Ishikawa (cell line): ENCODE measurements around the gene ANO6.

Experiments used
- CEBPB ChIP-seq: IDR thresholded peaks from 2 replicates; pipeline ENCODE4 v1.6.1; 2012
- CREB1 ChIP-seq: IDR thresholded peaks from 2 replicates; pipeline ENCODE4 v1.6.1; 2012; ENCODE audit warnings: low read depth
- EGR1 ChIP-seq: IDR thresholded peaks from 2 replicates; pipeline ENCODE4 v1.6.1; 2012
- EP300 ChIP-seq: IDR thresholded peaks from 2 replicates; pipeline ENCODE4 v1.6.1; 2012; ENCODE audit warnings: borderline replicate concordance
- FOXM1 ChIP-seq: IDR thresholded peaks from 2 replicates; pipeline ENCODE4 v1.6.1; 2012; ENCODE audit warnings: low read depth, borderline replicate concordance
- MAX ChIP-seq: IDR thresholded peaks from 2 replicates; pipeline ENCODE4 v1.6.1; 2012
- NFIC ChIP-seq: IDR thresholded peaks from 2 replicates; pipeline ENCODE4 v1.6.1; 2012
- RAD21 ChIP-seq: IDR thresholded peaks from 2 replicates; pipeline ENCODE4 v1.6.1; 2012; ENCODE audit warnings: low read depth
- REST ChIP-seq: IDR thresholded peaks from 2 replicates; pipeline ENCODE4 v1.6.1; 2012; ENCODE audit warnings: low read depth, mild to moderate bottlenecking
- TAF1 ChIP-seq: IDR thresholded peaks from 2 replicates; pipeline ENCODE4 v1.6.1; 2012; ENCODE audit warnings: low read depth, mild to moderate bottlenecking
- TCF12 ChIP-seq: IDR thresholded peaks from 2 replicates; pipeline ENCODE4 v1.6.1; 2012; ENCODE audit warnings: low read depth
- TEAD4 ChIP-seq: IDR thresholded peaks from 2 replicates; pipeline ENCODE4 v1.6.1; 2012
- USF1 ChIP-seq: IDR thresholded peaks from 2 replicates; pipeline ENCODE4 v1.6.1; 2012
- YY1 ChIP-seq: IDR thresholded peaks from 2 replicates; pipeline ENCODE4 v1.6.1; 2012; ENCODE audit warnings: low read depth
- ZBTB7A ChIP-seq: IDR thresholded peaks from 2 replicates; pipeline ENCODE4 v1.6.1; 2012; ENCODE audit warnings: low read depth

Gene ANO6

GRCh38 chr12:45217846-45218245 lies 2.0 kb downstream of the ANO6 start:
- TF ChIP-seq REST (no peak), TAF1 (no peak), YY1 (no peak), EGR1 (no peak), CREB1 (no peak), EP300 (no peak), MAX (no peak), FOXM1 (no peak), NFIC (no peak), RAD21 (no peak), TCF12 (no peak), CEBPB (no peak), USF1 (no peak), TEAD4 (no peak), ZBTB7A (no peak)

- TF ChIP-seq ZBTB7A (no peak), TEAD4 (no peak), EGR1 (no peak), CEBPB (no peak), NFIC (no peak), FOXM1 (no peak), TCF12 (no peak), TAF1 (no peak), YY1 (no peak), RAD21 (no peak), USF1 (no peak), REST (no peak), MAX (no peak)
Measured at GRCh38 chr12:45219621-45220020, 3.7 kb downstream of the ANO6 start.

GRCh38 chr12:45220363-45220931 lies 4.6 kb downstream of the ANO6 start:
- TF ChIP-seq TEAD4 (no peak), REST (no peak), EGR1 (no peak), CEBPB (peak; percentile 87)

GRCh38 chr12:45220969-45221368 lies 5.1 kb downstream of the ANO6 start:
- TF ChIP-seq ZBTB7A (no peak), USF1 (no peak), EP300 (no peak)

- TF ChIP-seq RAD21: no peak
- no peak for TF ChIP-seq EP300
- no peak for TF ChIP-seq NFIC
- TF ChIP-seq ZBTB7A: no peak
- TF ChIP-seq MAX: no peak
- no peak for TF ChIP-seq YY1
Measured at GRCh38 chr12:45223868-45224267, 8.0 kb downstream of the ANO6 start.
